Cardiac muscle cell (in vitro differentiated cells and primary cell): ENCODE measurements around the gene DNAH11. TPM values are rescaled to one million over a fixed set of nuclear protein-coding genes. Genes with fewer than 3 reads are reported as not detected.
A peak's percentile ranks its signal among the peaks of the same experiment; 100 is the strongest.
"Not testable (repeated sequence)": the region's sequence is repeated elsewhere in the genome, so short reads cannot be mapped to it uniquely, and the experiment has no call there.

ENCODE experiments used
- DNase-seq, 2 donors: peaks; one replicate each; pipeline versions ENCODE4 v3.0.0 to v3.0.0-alpha.2; 2010 to 2017; ENCODE audit warnings: low read depth in 1 of 2, low spot score in 1 of 2
- H3K27ac ChIP-seq: fragments of 200-600 bp; sonication (generic); 2 replicates; pipeline ENCODE4 v1.5.1; 2016
- H3K27me3 ChIP-seq: fragments of 200-600 bp; sonication (generic); 2 replicates; pipeline ENCODE4 v1.6.0; 2016; ENCODE audit warnings: control low read depth
- H3K36me3 ChIP-seq: fragments of 200-600 bp; sonication (generic); 2 replicates; pipeline ENCODE4 v1.5.1; 2016; ENCODE audit warnings: control low read depth
- H3K4me1 ChIP-seq: fragments of 200-600 bp; sonication (generic); 2 replicates; pipeline ENCODE4 v1.8.1; 2017; ENCODE audit warnings: low read depth, mild to moderate bottlenecking, mixed run types
- H3K4me3 ChIP-seq: fragments of 200-600 bp; sonication (generic); 2 replicates; pipeline ENCODE4 v1.5.1; 2016; ENCODE audit warnings: mild to moderate bottlenecking
- H3K9me3 ChIP-seq: fragments of 200-600 bp; sonication (generic); 2 replicates; pipeline ENCODE4 v1.5.1; 2017; ENCODE audit warnings: low read depth, mild to moderate bottlenecking, control low read depth
- polyA plus RNA-seq: library from polyadenylated mRNA; unstranded; fragments of >200 nt; fragmentation: Nextera tagmentation; extraction: Ambion mirVana; gene quantifications from 2 replicates; pipeline ENCODE4 v1.2.1, GENCODE V29; 2016
- total RNA-seq: library from RNA; depleted of rRNA; stranded (reverse); fragments of >200 nt; gene quantifications from 2 replicates; pipeline ENCODE4 v1.2.3, GENCODE V29; 2016
- TF ChIP-seq, protein P1 (sequence below): IDR thresholded peaks from 2 replicates; pipeline ENCODE4 v1.5.1; 2012; ENCODE audit warnings: low read depth, mild to moderate bottlenecking, low read length

DNAH11 gene
- total and polyA plus RNA-seq, 2 experiments from 2014 or later: 0.60 to 1.9 TPM

DNA sequence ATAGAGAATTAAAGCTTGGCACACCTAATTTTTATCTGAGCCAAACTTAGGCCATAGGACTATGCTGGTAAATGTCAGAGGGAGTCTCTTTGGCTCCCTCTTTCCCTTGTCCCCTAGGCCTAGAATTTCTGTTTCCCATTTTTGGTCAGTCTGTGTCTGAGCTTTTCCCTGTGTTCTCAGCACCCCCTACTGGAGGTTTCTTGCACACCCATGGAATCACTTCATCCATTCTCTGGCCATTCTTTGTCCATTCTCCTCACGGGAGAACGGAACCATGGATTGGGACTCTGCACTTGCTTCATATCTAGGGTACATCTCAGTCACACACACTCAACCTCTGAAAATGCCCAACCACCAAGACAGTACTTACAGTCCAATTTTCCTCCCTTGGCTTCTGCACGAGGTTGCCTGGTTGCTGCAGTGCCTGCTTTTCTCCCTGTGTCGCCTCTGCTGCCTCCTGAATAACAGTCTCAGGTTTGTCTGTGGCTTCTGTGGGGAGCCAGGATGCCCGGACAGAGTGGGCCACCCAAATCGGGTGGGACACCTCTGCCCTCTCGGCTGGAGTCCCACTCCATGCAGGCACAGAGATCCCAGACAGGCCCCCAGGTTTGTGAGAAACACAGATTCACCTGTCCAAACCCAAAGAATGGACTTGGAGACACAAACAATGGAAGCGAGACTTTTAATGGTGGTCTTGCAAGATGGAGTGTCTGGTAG, 35.1 kb upstream of the DNAH11 start:
- TF ChIP-seq, protein P1, sequence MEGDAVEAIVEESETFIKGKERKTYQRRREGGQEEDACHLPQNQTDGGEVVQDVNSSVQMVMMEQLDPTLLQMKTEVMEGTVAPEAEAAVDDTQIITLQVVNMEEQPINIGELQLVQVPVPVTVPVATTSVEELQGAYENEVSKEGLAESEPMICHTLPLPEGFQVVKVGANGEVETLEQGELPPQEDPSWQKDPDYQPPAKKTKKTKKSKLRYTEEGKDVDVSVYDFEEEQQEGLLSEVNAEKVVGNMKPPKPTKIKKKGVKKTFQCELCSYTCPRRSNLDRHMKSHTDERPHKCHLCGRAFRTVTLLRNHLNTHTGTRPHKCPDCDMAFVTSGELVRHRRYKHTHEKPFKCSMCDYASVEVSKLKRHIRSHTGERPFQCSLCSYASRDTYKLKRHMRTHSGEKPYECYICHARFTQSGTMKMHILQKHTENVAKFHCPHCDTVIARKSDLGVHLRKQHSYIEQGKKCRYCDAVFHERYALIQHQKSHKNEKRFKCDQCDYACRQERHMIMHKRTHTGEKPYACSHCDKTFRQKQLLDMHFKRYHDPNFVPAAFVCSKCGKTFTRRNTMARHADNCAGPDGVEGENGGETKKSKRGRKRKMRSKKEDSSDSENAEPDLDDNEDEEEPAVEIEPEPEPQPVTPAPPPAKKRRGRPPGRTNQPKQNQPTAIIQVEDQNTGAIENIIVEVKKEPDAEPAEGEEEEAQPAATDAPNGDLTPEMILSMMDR: peak; percentile 86
- no peak overlapping the region for H3K4me3 ChIP-seq
- H3K9me3 ChIP-seq: no peaks in the 10 kb centered on the region
- DNase-seq: peak; percentile 58 to 63
- no peaks in the 10 kb centered on the region for H3K36me3 ChIP-seq
- H3K27ac ChIP-seq: no peak overlapping the region
- H3K4me1 ChIP-seq: no peaks in the 10 kb centered on the region
- no peaks in the 10 kb centered on the region for H3K27me3 ChIP-seq

DNA sequence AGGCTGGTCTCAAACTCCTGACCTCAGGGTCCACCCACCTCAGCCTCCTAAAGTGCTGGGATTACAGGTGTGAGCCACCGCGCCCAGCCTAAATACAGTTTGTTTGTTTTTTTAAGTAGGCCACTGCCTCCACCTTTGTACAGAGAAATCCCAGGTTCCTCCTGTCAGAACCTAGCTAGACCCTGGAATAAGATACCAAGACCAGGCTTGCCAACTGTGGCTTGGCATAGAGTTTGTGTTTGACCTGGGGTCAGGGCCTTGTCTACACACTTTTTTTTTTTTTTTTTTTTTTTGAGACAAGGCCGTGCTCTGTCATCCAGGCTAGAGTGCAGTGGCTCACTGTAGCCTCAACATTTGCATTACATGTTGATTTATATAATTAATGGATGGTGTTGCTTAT, 34.3 kb upstream of the DNAH11 start:
- no peaks in the 10 kb centered on the region for H3K27me3 ChIP-seq
- no peaks in the 10 kb centered on the region for H3K36me3 ChIP-seq
- no peak overlapping the region for H3K4me3 ChIP-seq
- DNase-seq: no peak
- TF ChIP-seq, protein P1: no peak
- no peaks in the 10 kb centered on the region for H3K4me1 ChIP-seq
- no peak overlapping the region for H3K27ac ChIP-seq
- no peaks in the 10 kb centered on the region for H3K9me3 ChIP-seq

GRCh38 chr7:21514062-21514461, 28.8 kb upstream of the DNAH11 start:
- H3K9me3 ChIP-seq: no peaks in the 10 kb centered on the region
- no peaks in the 10 kb centered on the region for H3K36me3 ChIP-seq
- DNase-seq: no peak
- no peaks in the 10 kb centered on the region for H3K27me3 ChIP-seq
- no peaks in the 10 kb centered on the region for H3K4me1 ChIP-seq
- H3K27ac ChIP-seq: no peak overlapping the region
- no peak overlapping the region for H3K4me3 ChIP-seq
- TF ChIP-seq, protein P1: no peak

GRCh38 chr7:21524680-21525079, 18.2 kb upstream of the DNAH11 start:
- H3K4me1 ChIP-seq: no peaks in the 10 kb centered on the region
- H3K4me3 ChIP-seq: no peak overlapping the region
- H3K9me3 ChIP-seq: no peaks in the 10 kb centered on the region
- H3K27me3 ChIP-seq: no peaks in the 10 kb centered on the region
- TF ChIP-seq, protein P1: no peak
- no peak for DNase-seq
- no peak overlapping the region for H3K27ac ChIP-seq
- H3K36me3 ChIP-seq: no peaks in the 10 kb centered on the region

- TF ChIP-seq, protein P1: peak; percentile 44
- no peaks in the 10 kb centered on the region for H3K27me3 ChIP-seq
- H3K36me3 ChIP-seq: no peaks in the 10 kb centered on the region
- no peak overlapping the region for H3K4me3 ChIP-seq
- DNase-seq: peak in 1 of 2 donors; percentile 3
- H3K27ac ChIP-seq: no peak overlapping the region
- no peaks in the 10 kb centered on the region for H3K9me3 ChIP-seq
- H3K4me1 ChIP-seq: no peaks in the 10 kb centered on the region
These were observed 16.8 kb upstream of the DNAH11 start for GRCh38 chr7:21526007-21526406.

DNA sequence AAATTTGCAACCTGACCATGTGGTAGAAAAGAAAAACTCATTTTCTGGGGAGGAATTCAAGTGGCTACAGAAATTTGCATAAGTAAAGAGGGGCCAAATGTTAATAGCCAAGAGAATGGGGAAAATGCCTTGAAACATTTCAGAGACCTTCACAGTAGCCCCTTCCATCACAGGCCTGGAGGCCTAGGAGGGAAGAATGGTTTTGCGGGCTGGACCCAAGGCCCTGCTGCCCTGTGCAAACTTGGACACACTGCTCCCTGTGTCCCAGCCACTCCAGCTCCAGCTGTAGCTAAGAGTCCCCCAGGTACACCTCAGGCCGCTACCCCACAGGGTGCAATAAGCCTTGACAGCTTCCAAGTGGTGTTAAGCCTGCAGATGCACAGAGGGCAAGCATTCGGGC, 16.4 kb upstream of the DNAH11 start:
- TF ChIP-seq, protein P1: no peak
- H3K36me3 ChIP-seq: no peaks in the 10 kb centered on the region

DNA sequence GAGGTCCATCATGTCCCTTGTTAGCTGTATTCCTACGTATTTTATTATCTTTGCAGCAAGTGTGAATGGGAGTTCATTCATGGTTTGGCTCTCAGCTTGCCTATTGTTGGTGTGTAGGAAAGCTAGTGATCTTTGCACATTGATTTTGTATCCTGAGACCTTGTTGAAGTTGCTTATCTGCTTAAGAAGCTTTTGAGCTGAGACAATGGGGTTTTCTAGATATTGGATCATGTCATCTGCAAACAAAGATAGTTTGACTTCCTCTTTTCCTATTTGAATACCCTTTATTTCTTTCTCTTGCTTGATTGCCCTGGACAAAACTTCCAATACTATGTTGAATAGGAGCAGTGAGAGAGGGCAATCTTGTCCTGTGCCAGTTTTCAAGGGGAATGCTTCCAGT, 10.4 kb upstream of the DNAH11 start:
- DNase-seq, H3K27ac ChIP-seq, H3K4me1 ChIP-seq, H3K27me3 ChIP-seq, H3K9me3 ChIP-seq, H3K36me3 ChIP-seq, H3K4me3 ChIP-seq: not testable (repeated sequence)

More for the DNA sequence above, 16.4 kb upstream of the DNAH11 start:
- Histone ChIP-seq H3K9me3 (no peaks in the 10 kb centered on the region), H3K27ac (no peak overlapping the region), H3K27me3 (no peaks in the 10 kb centered on the region), H3K4me3 (no peak overlapping the region), H3K4me1 (no peaks in the 10 kb centered on the region)
- DNase-seq: no peak

DNA sequence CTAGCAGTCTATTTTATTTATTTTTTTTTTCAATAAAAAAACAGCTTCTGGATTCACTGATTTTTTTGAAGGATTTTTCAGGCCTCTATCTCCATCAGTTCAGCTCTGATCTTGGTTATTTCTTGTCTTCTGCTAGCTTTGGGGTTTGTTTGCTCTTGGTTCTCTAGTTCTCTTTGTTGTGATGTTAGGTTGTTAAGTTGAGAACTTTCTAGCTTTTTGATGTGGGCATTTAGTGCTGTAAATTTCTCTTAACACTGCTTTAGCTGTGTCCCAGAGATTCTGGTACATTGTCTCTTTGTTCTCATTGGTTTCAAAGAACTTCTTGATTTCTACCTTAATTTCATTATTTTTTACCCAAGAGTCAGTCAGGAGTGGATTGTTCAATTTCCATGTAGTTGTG, 9.2 kb upstream of the DNAH11 start:
- H3K4me3 ChIP-seq, H3K27me3 ChIP-seq, DNase-seq, H3K4me1 ChIP-seq, H3K27ac ChIP-seq, H3K9me3 ChIP-seq, H3K36me3 ChIP-seq: not testable (repeated sequence)
